ENCODE results near the gene CTU1.

Gene CTU1

DNA sequence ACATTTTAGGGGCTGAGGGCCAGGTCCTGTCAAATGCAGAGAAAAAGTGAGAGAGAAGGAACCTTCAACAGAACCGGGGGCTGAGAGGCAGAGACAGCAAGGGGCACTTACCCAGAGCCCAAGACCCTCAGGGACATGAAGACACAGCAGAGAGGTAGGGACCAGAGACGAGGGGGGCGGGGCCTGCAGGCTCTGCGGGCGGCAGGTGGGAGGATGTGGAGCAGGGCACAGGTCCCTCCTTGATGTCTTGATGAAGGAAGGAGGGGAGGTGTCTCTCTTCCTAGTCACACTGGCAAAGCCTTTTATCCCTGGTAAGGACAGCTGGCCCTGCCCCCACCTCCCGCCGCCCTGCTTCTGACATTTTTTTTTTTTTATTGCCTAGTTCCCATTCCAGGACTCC, 25.6 kb downstream of the CTU1 start, which contains the start of gene KLK14:
Gene KLK14 (minus strand): TSS at position 277 of the 400 bp plus-strand sequence. CDS start 273 bp downstream, at position 4.
- no peak for DNase-seq (ENCODE audit: low spot score)

DNA sequence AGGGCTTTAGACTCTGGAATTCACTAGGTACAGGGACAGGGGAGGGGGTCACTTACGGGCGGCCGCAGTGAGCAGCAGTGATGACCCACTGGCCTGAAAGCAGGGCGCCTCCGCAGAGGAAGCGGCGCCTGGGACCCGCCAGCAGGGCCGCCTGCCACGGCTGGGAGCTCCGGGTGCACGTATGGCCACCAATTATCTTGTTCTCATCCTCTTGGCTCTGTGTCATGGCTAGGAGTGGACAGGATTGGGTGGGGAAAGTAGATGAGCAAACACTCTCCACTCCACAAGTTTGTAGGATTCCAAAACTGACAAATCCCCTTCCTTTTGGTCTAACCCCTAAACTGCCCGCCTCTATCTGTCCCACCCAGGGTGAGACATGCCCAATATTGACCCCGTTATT, 26.7 kb downstream of the CTU1 start:
- no peak for DNase-seq (ENCODE audit: low spot score)

DNA sequence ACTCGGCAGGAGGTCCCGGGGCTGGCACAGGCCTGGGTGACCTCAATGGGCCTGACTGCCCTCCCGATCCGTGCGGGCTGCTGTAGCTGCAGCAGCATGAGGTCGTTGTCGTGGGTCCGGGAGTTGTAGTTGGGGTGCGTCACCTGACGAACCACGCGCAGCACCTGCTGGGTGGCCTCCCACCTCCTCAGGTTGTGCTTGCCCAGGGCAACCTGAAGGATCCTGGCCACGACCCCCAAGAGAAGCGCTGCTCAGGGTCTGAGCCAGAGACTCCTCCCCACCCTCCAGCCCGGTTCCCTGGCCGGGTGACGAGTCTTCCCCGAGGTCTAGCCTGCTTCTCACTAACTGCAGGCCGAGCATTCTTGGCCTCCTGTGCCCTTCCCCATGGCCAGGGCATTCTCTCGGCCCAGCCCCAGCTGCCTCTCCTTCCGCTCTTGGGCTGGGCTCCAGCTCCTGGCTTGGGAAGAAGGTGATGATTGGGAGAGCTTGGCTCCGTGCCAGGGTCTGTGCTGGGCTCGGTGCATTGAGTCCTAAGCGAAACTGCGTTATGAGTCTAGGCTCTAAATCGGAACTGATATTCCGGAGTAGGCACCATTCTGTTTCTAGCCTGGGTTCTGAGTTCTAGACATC, 28.6 kb downstream of the CTU1 start:
- DNase-seq (ENCODE audit: low spot score), result no peak

GRCh38 chr19:51078731-51079130, 29.5 kb downstream of the CTU1 start:
- DNase-seq (ENCODE audit: low spot score), result no peak

- no peak for DNase-seq (ENCODE audit: low spot score)
Measured at GRCh38 chr19:51078104-51078503, 30.1 kb downstream of the CTU1 start.

GRCh38 chr19:51076631-51077213, 31.5 kb downstream of the CTU1 start:
- no peak for DNase-seq (ENCODE audit: low spot score)

DNA sequence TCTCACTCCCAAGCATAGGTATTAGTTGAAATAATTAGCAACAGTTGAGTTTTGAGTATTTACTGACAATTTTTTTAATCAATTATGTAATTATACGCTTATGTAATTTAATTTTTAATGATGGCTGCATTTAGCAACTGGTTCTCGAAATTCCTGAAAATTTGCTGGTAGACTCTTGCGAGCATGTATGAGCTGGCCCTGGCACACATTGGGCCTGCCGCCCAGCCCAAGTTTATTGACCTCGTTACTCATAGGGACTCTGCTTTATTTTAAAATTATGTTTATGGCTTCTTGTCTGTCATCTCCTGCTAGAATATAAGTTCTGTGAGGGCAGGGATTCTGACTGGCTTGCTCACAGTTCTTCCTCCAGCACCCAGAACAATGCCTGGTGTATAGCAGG, 32.2 kb downstream of the CTU1 start:
- no peak for DNase-seq (ENCODE audit: low spot score)

- no peak for DNase-seq (ENCODE audit: low spot score)
Measured at GRCh38 chr19:51071095-51071405, 37.2 kb downstream of the CTU1 start.

DNA sequence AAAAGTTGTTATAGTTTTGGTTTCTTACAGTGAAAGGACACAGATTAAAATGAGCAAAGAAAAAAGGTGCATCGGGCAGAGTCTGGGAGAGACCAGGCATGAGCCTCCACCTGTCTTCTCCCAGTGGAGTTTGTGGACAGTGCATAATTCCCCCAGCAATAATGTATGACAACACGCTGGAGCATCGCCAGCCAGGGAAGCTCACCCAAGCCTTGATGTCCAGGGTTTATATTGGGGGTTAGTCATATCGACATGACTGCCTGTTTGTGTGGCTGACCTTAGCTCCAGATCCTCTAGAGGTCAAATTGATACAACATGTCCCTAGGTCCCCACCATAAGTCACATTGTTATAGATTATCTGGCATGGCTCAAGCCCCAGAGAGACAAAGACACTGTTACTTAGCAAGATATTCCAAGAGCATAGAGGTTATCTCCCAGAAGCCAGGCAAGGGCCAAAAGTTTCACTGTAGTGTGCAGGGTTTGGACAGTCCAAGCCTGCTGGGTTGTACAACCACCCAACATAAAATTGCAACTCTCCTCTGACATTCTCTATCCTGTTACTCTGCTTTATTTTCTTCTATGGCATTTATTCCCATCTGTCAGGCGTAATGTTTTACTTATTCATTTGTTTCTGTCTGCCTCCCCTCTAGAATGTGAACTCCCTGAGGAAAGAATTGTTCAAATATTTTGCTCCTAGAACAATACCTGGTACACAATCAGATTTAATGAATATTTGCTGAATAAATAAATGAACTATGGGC, 37.7 kb downstream of the CTU1 start:
- DNase-seq (ENCODE audit: low spot score), result no peak

DNA sequence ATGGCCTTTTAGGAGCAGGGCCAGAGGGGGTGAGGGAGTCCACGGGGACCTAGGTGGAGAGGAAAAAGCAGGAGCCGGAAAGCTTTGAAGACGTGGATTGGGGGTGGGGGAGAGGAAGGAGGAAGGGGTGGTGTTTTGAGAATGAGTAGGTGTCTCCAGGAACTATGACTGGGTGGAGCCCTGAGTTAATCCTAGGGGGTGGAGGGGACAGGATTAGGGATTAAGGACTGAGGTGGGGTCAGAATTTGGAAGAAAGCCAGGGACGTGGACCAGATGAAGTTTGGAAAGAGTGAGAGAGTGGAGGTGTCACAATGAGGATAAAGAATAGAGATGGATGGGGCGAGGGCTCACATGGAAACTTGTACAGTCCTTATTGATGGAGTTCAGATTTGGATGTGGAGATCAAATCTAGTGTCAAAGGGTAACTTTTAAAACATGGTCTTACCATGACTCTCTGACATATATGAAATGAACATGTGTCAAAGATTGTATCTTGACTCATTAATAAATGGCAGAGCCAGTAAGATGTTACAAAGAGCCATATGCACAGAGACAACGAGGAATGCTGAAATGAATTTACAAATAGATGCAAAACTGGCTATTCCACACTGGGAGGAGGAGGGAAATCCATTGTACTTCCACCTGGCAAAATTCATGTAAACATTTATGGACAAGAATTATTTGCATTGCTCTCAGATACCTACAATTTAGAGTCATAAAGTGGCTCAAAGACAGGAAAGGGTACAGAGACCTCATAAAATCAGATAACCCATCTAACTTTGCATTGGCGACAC, 41.6 kb downstream of the CTU1 start:
- DNase-seq (ENCODE audit: low spot score), result no peak

DNA sequence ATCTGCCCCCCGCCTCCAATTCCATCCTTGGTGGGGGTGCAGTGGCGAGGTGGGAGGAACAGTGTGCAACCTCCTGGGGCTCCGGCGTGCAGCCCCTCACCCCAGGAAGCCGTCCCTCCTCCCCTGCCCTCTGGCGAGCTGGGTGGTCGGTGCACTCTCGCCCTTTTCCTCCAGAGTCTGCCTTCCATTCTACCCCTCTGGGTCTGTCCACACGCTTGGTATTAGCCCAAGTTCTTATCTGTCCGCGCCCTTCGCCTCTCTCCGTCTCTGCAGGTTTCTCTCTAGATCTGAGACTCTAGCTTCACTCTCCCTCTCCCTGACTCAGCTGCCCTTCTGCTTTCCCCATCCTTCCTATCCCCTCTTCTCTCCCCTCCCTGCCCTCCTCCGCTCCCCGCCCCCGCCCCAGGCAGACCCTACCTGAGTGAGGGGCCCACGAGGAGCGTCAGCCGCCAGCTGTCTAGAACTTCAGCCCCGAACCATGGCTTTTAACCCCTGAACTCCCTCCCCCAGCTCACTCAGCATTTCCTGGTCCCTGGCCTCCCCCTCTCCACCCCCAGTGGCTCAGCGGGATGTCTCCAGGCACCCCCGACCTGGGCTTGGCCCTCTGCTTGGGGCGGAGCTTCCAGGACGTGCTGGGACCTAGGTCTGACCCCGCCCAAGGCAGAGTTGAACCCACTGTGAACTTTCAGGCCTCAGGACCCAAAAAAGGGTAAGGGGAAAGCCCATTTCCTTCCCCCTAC, 42.8 kb downstream of the CTU1 start:
- DNase-seq (ENCODE audit: low spot score), result no peak

DNA sequence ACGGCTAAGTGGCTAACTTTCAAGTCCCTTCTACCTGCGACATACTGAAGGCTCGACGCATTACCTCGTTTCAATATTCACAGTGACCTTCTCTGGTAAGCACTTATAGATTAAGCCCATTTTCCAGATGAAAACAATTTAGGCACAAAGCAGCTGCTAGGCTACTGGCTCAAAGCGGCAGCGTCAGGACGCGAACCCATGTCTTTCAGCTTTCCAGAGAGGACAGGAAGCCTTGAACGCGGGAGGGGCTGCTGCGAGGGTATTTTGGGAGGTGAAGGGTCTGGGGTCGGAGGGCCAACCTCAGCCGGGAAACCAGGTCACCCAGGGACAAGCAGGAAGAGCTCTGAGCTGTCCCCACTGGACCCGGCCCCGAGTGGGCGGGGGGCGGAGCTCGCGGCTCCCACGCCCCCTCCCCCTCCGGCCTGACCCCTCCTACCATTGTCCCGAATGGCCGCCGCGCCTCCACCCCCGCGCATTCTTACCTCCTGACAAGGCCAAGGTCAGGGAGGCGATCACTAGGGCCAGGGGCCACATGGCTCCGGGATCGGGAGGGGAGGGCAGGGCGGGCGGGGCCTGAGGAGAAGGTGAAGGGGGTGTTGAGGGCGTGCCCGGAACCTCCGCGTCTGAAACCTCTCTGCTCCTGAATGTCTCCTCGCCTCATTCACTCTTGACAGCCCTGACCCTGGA, 43.5 kb downstream of the CTU1 start, which contains the start of gene KLK13:
Gene KLK13 (minus strand): TSS at position 559 of the 687 bp plus-strand sequence. CDS start 25 bp downstream, at position 534.
- DNase-seq (ENCODE audit: low spot score), result peak; percentile 31

DNA sequence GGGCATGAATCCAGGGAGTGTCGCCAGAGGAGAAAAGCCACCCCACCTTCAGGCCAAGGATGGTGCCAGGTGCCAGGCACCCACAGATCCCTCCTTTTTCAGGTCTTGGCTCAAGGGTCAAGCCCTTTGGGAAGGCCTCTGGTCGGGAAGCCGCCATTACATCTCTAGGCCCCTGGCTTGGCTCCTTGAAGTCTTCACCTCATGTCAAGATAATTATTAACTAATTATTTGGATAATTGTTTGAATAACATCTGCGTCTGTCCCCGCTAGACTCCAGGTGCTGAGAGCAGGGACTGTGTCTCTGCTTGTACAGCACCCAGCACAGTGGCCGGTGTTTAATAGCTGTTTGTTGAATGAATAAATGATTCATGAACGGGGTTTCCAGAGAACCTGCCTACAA, 44.5 kb downstream of the CTU1 start:
- DNase-seq (ENCODE audit: low spot score), result no peak

DNA sequence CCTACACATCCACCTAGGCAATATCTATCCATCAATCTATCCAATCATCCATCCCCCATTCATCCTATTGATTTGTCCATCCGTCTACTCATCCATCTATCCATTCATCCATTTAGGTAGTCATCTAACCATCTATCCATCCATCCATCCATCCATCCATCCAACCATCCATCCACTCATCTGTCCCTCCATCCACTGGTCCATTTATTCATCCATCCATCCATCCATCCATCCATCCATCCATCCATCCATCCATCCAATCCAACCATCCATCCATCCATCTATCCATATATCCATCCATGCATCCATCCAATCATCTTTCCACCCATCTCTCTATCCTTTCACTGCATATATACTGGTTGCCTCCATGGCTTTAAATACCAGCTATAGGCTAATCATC, 47.2 kb downstream of the CTU1 start:
- DNase-seq (ENCODE audit: low spot score), result no peak

DNA sequence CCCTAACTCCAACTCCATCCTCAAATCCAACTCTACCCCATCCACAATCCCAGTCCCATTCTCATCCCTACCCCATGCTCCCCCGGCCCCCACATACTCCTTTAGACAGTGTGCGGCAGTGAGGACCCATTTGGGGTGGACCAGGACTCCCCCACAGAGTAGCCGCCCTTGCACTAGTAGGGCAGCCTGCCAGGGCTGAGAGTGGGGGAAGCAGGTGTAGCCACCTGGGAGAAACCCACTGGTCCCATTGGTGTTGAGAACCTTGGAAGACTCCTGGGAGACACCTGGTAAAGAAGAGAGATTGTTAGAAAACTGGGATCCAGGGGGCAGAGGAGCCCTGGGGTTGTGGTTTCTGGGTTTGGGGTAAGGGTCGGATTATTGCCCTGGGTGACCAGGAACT, 47.9 kb downstream of the CTU1 start:
- no peak for DNase-seq (ENCODE audit: low spot score)

DNA sequence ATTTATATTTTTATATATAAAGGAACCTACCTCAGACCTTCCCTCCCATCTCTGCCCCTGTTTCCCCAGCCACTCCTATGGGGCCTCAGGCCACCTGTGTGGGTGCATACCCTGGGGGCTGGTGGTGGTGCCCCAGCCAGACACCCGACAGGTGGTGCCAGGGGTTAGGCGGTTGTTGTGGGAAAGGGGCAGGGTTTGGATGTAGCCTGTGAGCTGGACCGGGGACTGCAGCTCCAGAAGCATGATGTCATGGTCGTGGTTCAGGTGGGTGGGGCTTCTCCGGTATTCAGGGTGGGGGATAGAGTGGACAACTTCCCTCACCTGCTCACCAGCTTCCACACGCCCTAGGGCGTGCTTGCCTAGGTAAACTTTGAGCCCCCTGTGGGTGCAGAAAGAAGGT, 48.5 kb downstream of the CTU1 start:
- DNase-seq (ENCODE audit: low spot score), result no peak

DNA sequence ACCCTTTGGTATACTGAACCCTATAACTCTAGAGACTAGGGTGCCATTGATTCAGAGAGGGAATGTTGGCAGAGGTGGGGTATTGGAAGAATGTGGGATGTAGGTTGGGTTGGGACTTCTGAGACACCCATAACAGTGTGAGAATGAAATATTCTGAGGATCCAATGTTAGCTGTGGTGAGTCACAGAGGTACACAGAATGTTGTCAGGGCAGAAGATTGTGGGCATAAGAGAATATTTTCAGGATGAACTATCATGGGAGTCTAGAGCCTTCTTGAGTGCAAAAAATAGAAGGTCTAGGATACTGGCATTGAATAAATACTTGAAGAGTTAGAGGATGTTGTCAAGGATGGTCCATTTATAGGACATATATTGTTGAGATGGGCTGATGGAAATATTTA, 52.3 kb downstream of the CTU1 start:
- DNase-seq (ENCODE audit: low spot score), result no peak

Data from GM03348 (cell line).